Middle frontal gyrus (tissue), 1 donor: ENCODE data around the gene BEST2.
A peak's percentile ranks its signal among the peaks of the same experiment; 100 is the strongest.

Source experiments
- DNase-seq: peaks from one replicate; pipeline ENCODE4 v3.0.0-alpha.2; 2015; ENCODE audit warnings: low spot score; ENCODE audit errors: extremely low spot score

Gene BEST2

DNA sequence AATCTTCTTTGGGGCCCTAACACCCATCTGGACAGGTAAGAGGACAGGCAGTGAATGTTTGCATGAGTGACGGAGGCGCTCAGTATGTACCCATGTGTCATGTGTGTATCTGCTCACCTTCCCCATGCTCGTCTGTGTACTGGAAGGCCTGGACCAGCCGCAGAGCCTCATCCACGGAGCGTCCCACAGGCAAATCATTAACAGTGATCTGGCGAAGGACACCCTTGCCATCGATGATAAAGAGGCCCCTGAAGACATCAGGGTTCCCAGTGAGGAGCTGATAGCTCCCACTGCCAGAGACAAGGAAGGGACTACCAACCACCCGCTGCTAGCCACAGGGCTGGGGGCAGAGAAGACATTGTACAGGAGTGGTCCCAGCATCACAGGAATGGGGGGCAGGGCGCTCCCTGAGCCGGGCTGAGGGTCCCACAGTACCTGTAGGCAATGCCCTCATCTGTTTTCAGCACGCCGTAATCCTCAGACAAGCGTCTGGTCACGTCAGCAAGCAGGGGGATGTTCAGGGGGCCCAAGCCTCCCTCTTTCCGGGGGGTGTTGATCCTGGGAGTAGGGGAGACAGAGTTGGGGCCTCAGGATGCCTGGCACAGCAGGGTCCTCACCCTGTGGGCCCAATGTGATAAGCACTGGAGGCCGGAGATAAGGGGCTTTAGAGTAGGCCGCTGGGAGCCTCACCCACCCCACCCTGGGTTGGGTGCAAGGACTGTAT lies 48.3 kb downstream of the BEST2 start:
- no peak for DNase-seq

DNA sequence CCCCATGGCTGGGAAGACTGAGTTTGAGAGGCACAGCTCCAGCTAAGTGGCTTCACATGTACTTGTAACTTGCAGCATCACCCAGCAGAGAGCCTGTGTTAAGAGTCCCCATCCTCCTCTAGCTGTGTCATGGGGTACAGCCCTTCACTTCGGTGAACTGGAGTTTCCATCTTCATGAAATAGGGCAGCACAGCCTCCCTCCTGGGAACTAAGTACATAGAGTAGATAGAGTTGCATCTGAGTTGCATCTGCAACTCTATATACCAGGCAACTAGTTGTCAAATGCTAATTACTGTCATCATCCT lies 48.8 kb downstream of the BEST2 start:
- DNase-seq = no peak

DNA sequence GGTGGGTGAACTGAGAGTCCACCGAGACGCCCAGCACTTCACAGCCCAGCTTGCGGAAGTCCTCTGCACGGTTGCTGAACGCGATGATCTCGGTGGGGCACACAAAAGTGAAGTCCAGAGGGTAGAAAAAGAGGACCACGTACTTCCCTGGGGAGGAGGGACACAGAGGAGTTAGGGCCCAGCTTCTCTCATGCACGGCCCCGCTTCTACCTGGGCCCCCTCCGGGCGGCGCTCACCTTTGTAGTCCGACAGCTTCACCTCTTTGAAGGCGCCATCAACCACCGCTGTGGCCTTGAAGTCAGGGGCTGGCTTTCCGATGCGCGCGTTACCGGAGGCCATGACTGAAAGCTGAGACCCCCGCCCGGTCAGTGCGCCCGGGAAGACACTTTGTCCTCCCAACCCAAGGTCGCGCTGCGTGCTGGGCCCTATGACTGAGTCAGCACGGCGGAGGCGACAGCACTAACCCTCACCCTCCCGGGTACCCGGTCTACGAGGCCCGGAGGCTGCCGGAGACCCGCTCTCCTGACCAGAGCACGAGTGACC lies 49.4 kb downstream of the BEST2 start:
- DNase-seq = no peak

DNA sequence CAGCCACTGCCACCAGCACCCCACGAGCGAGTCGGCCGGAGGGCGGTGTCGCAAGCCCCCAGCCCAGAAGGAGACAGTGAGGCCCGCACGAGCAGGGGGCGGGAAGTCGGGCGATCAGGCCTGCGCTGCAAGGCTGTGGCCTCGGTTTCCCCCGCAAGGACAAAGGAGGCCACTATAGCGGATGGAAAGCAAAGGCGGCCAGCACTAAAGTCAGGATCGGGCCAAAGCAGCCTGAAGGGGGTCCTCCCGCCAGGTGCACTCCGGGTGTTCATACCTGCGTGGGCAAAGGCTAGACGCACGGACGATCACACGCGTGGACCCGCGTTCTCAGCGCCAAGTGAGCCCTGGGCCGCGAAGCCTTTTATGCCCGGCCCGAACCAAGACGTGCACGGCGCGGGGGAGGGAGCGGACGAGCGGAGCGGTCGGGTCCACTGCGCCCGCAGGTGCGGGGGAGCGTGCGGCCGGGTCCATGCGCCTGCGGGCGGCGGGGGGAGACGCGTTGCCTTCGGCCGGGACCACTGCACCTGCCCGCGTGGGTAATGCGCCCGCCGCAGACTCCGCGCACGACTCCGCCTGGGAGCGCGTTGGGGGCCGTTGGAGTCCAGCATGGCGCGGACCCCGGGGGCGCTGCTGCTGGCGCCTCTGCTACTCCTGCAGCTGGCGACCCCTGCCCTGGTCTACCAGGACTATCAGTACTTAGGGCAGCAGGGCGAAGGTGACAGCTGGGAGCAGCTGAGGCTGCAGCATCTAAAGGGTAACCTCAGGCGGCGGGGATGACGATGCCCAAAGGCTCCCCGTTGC lies 50.1 kb downstream of the BEST2 start, which contains the start of the genes PRDX2 and THSD8:
Gene PRDX2 (minus strand): TSS at position 335 of the 801 bp plus-strand sequence. CDS start 539 bp downstream, outside the sequence.
Gene THSD8 (plus strand): TSS at position 604 of the 801 bp plus-strand sequence. CDS start 3 bp downstream, at position 607.
- peak; percentile 67 for DNase-seq

DNA sequence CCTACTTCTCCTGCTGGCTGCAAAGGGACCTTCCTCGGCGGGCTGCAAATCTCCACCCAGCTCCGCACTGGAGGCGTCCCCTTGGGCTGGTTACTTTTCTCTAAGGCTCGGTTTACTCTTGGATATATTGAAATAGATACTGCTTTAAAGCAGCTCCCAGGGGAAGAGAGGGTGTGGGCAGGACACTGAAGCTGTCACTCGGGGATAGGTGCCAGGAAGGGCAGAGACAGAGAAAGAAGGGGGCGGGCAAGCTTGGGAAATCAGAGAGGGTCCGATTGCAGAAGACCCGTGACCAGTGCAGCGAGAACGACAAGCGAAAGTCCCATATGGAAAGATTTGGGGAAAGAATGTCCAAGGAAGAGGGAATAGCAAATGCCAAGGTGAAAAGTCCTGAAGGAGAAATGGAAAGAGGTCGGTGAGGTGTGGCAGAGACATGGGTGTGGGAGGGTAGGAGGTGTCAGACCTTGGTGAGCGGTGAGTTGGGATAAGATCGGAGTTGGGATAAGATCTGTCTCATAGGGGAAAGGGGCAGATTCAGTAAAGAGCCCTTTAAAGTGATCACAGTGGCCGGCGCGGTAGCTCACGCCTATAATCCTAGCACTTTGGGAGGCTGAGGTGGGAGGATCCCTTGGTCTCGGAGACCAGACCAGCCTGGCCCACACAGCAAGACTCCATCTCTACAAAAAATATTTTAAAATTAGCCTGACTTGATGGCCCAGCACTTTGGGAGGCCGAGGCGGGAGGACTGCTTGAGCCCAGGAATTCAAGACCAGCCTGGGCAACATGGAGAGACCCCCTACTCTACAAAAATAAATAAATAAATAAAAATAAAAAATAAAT lies 50.9 kb downstream of the BEST2 start:
- DNase-seq = no peak

DNA sequence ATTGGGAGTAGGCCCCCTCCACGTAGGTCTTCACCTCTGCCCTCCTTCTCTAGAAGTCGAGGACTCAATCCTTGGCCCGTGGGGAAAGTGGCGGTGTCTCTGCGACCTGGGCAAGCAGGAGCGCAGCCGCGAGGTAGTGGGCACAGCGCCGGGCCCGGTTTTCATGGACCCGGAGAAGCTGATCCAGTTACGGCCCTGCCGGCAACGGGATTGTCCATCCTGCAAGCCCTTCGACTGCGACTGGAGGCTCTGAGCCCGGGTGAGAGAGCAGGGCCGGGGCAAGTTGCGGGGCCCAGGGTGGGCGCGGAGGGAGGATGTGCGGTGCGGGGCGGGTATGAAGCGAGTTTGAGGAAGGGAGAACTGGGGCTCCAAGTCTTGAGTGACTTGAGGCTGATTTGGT lies 52.5 kb downstream of the BEST2 start:
- no peak for DNase-seq

DNA sequence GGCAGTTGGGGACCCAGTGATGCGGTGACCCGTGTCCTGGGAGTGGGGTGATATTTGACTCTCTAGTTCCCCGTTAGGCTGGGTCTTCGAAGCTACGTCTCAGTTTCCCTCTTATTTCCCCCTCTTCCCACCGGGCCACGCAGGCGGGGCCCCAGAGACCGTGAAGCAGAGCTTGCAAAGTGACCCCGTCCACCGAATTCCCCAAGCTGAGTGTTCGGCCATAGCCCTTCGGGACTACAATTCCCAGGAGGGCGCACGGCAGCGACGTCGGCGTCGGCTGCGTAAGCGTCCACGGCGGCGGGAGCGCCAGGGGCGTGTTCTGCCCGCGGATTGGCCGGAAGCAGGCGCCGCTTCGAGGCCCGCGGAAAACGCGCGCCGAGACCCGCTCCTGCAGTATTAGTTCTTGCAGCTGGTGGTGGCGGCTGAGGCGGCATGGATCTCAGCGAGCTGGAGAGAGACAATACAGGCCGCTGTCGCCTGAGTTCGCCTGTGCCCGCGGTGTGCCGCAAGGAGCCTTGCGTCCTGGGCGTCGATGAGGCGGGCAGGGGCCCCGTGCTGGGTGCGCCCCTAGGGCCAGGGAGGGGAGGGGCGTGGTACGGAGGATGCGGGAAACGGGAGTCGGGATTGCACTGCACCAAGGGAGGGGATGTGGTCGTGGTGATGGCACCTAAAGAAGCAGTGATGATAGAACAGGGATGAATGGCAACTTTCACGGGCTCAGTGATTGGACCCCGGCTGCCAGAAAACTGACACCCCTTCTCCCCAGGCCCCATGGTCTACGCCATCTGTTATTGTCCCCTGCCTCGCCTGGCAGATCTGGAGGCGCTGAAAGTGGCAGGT lies 54.9 kb downstream of the BEST2 start, which contains the start of gene RNASEH2A:
Gene RNASEH2A (plus strand): TSS at position 343 of the 840 bp plus-strand sequence. CDS start 90 bp downstream, at position 433.
- DNase-seq = peak; percentile 89
